ENCODE data around the gene BCKDHA.

DNA sequence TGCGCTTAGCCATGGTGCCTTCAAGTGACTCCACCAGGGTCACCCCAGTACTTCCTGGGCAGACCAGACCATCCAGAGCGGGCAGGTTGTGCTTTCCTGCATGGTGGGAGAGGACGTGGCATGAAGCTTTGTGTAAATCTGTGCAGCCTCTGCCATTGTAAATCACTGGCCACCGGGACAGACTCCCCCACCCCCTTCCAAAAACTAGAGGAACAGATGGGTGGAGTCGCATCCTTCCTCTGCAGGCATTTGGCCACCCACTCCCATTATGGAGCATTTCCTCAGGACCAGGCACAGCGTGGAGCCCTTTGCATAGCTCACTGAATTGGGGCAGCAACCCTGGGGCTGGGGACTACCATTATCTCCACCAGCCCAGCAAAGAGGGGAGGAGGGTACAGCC lies 8.2 kb downstream of the BCKDHA start:
- TF ChIP-seq CTCF (IDR thresholded peaks at IDR 0.05) (no peak), POLR2A (IDR thresholded peaks at IDR 0.05) (no peak)
